GM19397 (cell line): ENCODE measurements around the gene EGFL8.
A peak's percentile ranks its signal among the peaks of the same experiment; 100 is the strongest.

Source experiments
- ATAC-seq: cut with Tn5 transposase; IDR thresholded peaks from one replicate; pipeline ENCODE4 v1.9.1; 2021; ENCODE audit warnings: mild to moderate bottlenecking, moderate library complexity; ENCODE audit not compliant: unreplicated experiment

The EGFL8 gene

DNA sequence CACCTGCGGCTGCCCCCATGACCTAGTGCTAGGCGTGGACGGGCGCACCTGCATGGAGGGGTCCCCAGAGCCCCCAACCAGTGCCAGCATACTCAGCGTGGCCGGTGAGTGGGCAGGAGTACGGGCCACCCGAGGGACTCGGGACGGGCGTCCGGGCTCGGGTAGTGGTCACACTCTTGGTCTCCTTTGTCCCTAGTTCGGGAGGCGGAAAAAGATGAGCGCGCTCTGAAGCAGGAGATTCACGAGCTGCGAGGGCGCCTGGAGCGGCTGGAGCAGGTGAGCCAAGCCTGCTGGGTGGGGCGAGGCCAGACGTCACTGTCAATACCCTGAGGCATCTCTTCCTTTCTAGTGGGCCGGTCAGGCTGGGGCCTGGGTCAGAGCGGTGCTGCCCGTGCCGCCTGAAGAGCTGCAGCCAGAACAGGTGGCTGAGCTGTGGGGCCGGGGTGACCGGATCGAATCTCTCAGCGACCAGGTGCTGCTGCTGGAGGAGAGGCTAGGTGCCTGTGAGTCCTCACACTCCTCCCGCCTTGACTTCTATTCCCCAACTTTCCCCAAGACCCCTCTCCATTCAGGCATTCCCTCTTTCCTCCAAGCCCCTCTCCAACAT lies 2.9 kb downstream of the EGFL8 start:
- ATAC-seq = no peak

DNA sequence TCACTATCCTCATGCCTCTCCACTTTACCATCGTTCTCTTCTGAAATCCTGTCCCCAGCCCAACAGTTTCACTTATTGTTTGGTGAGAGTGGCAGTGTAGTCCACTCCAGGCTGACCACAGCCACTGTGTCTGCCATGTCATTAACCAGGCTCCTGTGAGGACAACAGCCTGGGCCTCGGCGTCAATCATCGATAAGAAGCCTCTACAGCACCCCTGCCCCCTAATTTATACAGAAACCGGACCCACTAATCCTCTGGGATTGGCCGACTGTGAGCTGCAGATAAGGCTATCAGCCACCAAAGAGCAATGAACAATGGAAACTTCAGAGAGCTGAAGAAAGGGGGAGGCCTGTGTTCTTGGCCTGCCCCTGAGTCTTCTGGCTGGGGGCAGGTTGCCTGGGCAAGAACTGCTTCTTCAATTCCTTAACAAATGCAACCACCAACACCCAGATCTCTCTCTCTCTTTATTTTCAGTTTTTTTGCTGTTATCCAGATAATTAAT lies 3.4 kb downstream of the EGFL8 start:
- ATAC-seq = no peak

DNA sequence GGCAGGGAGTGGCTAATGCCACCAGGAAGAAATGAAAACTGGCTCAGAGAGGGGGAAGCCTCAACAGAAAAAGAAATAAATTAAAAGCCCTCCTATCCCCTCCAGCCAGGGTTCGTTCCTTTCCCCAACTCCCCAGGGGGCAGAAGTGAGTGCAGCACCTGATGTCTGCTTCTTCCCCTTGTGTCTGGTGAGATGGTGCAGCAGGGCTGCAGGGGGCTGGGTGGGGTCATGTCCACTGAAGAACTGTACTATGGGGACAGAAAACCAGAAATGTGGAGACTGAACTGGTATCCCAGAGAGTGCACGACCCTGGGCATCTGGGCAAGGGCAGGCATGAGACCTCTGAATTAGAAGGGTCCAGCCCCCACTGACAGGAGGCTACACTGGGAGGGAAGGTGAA lies 4.0 kb downstream of the EGFL8 start:
- no peak for ATAC-seq

DNA sequence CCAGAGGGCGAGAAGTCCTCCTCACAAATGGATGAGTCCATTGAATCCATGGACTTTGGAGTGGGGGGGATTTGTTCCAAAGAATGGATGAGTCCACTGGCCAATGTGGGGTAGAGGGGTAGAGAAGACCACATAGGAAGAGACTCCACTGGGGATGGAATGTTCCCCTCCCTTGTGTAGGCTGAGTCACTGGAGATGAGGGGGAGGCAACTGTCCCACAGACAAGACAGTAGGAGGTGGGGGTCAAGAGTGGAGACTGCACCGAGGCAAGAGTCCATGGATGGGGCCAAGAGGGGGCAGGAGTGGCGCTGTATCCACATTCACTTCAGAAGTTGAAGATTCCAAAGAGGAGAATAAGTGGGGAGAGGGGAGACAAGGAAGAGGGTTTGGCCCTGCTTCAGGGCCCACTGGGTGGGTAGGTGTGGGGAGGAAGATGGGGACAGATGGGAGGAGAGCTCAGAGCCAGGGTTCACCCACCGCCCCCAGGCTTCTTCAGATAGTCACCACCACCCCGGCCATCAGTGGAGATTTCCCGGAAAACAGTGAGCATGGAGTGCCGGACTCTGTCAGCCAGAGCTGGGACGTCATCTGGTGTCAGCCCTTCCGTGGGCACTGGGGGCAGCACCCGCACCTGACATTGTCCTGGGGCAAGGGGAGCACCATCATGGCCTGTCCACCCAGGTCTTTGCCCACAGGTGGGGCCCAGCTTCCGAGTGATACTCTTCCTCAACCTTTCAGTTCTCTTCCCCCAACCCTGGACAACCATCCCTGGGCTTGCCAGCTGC lies 4.6 kb downstream of the EGFL8 start:
- no peak for ATAC-seq

DNA sequence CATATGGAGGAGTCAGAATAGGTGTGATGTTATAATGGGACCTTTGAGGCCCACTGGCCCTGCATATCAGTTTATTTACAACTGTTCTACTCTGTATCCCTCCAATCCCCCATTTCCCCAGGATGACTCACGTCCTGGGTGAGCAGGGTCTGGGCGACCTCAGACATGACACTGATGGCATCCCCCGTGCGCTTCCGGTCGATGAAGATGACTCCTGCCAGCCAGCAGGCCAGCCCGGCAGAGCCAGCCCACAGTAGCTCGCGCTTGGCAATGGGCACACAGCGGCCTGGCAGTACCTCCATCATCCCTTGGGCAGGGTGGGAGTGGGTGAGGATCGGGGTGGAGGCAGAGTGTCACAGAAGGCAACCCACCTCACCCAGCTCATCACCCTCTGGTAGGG lies 5.9 kb downstream of the EGFL8 start:
- no peak for ATAC-seq

DNA sequence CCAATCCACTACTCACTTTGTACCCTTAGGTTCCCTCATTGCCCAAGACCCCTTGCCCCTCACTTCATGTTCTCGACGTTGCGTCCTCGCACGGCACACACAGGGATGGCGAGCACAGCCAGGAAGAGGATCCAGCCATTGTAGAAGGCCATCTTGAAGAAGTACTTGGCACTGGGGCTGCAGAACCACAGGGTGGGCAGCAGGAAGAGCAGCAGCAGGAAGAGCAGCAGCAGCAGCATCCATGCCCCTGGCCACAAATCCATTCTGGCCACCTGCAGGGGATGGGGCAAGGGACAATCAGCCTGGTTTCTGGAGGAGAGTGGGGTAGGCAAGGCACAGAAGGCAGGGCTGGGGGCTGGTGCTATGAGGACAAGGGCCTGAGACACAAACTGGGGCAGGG lies 6.8 kb downstream of the EGFL8 start:
- no peak for ATAC-seq

DNA sequence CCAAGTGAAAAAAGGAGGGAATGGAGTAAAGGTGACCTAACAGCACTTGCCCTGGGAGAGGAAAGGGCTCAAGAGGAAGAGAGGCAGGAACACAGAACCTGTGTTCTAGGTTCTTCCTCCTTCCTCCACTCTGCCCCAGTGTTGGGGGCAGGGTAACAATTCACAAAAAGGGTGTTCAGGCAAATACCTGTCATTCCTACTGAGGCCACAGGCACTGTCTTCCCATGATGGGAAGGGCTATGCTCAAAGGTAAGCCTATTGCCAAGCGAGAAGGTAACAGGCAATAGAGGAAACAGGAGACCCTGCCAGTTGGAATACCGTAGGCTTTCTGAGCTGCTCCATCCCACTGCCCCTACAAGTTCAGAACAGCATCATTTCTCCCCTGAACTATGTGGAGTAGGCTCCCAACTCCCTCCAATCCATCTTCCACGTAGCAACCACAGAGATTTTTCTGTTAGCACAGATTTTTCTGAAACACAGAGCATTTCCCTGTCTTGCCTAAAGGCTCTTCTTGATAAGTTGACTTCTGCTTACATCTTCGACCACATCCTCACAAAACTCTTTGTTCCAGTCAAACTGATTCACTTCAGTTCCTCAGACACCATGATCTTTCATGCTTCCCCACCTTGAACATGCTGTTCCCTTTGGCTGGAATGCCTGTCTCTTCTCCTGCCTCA lies 8.8 kb downstream of the EGFL8 start:
- ATAC-seq = no peak

DNA sequence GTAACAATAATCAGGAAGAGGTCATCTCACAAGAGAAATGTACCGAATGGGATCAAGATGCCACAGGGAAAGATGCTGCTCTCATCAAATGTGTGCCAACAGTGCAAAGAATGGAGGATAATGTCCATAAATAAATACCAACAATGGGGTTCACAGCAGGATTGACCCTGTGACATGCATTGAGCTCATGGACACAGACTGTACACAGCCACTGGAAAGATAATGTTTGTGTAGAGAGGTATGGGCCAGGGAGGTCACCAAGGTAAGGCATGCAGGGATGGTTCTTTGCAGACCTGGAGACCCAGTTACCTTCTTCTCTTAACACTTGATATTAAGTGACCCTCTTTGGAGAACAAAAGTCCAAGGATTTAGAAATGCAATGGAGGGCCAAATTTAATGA lies 10.0 kb downstream of the EGFL8 start:
- ATAC-seq = no peak

DNA sequence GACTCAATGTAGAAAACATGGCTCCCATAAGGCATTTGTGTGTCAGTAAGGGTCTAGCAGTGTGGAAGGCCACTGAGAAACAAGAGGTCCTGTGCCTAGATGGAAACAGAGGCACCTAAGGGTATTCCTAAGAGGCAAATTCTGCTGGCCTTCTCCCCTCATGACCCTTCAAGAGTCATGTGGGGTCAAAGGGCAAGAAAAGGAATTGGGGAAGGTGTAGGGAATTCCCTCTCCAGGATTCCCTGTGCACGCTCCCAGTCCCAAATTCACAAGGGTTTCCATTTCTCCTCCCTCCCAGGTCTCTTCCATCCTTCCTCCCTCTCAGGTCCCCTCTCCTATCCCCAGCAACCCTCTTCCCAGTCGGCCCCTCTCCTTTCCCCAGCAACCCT lies 10.9 kb downstream of the EGFL8 start:
- ATAC-seq = no peak

DNA sequence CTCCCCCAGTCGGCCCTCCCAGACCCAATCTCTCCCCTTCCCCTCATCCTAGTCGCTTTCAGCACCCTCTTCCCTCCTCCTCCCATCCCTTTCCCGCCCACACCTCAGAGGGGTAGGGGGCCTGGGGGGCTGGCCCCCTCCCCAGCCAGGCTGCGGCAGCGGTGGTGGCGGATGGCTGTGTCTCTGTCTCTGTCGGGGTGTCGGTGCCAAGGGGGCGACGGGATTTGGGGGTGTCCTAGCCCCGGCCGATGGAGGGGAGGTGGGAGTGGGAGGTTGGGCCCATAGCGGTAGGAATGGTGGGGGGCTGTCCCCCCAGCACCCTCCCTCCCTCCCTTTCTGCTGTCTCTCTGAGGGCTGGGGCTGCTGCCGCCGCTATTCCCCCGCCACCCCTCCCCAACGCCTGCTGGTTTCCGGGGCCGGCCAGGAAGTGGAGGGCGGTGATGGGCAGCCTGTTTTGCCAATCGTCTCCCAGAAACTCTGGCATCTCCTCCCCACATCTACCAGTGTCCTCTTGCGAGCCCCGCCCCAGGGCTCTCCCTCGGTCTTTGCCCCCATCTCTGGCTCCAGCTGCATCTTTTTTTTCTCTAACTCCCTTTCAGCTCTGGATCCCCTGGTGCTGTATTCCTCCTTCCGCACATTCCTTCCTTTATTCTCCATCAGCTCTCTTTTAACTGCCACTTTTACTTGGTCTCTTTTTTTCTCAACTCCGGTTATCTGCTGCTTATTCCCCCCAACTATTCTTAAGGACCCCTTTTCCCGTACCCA lies 11.5 kb downstream of the EGFL8 start, which contains the start of gene AGPAT1:
Gene AGPAT1, minus strand, starts transcription at position 374 of the 765 bp plus-strand sequence. CDS start 4,588 bp downstream, outside the sequence.
- ATAC-seq = peak; percentile 42

DNA sequence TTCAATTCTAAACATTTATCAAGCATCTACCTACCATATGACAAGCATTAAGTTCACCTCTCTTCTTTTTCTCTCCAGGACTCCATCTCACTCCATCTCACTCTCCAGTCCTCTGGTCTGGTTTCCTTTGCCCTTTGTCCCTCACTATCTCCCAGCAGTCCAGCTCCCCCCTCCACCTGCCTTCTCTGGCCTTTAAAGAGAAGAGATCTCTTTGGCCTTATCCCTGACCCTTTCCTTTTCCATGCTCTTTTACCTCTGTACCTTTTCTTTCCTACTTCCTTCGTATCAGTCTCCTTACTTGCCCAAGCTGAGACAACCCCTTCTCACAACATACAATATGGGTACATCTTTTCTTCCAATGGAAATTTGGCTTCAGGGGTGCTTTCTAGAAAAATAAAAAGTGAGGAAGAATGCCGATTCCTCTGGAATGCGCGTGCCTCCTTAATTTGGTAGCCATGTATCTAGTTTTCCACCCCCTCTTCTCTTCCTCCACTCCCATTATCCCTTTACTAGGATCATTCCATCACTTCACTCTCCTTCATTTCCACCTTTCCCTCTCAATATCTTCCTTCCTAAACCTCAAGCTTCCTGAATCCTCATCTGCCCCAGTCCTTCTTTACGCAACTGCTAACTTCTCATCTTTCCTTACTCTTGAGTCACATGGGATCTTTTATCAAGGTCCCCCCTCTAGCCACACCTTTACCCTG lies 12.2 kb downstream of the EGFL8 start:
- ATAC-seq = no peak

DNA sequence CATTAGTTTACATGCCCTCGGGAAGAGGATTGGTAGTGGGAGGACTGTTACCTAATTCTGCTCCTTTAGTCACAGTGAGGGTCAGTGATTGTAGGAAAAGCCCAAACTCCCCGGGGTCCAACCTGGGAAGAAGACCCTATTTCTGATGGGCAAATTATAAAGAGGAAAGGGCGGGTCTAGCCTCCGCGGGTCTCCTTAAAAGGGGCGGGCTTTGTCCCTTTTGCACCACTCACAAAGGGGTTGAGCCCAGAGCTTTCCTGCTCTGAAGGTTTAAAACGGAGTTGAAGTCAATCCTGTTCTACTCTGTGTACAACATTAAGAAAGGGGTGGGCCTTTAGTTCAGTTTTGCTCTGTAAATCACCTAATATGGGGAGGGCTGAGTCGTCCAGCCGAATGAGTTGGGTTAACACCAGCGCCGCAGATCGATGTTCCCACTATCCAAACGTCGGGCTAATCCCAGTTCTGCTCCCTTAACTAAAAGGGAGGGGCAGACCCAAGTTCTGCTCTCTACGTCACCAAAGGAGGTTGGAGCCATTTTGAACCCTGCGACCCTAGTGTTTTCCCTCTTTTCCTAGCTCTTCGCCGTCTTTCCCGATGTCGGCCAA lies 12.9 kb downstream of the EGFL8 start:
- peak; percentile 2 for ATAC-seq

DNA sequence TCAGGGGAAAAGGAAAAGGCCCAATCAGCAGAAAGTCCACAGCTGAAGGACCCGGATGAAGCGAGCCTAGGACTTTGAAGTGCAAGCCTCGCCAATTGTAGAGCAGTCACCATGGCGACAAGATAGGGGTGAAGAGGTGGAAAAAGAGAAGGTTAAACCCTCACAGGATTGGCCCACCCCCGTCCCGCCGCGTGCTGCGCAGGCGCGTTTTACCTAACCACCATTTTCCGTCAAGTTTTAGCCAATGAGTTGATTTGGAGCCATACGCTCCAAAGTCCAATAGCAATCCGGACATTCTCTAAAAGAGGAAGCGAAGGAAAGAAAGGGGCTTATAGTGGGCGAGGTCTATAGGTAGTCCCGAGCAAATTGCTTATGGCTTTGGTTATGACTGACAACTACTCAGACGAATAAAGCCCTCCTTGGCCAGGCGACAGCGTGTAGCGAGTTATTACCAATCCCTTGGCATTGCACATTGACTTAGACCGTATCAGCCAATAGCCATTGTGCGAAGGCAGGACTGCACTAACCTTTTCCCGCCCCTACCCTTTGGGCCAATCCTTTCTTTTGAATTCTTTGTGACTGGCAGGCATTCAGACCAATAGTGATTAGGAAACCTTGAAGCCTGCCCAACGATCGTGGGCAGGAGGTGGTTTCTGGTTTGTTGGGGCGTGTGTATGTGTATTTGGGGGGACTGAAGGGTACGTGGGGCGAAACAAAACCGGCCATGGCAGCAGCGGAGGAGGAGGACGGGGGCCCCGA lies 13.6 kb downstream of the EGFL8 start, which contains the start of gene RNF5:
Gene RNF5, plus strand, starts transcription at position 618 of the 759 bp plus-strand sequence. Its CDS starts 107 bp downstream, at position 725.
- peak; percentile 75 for ATAC-seq

DNA sequence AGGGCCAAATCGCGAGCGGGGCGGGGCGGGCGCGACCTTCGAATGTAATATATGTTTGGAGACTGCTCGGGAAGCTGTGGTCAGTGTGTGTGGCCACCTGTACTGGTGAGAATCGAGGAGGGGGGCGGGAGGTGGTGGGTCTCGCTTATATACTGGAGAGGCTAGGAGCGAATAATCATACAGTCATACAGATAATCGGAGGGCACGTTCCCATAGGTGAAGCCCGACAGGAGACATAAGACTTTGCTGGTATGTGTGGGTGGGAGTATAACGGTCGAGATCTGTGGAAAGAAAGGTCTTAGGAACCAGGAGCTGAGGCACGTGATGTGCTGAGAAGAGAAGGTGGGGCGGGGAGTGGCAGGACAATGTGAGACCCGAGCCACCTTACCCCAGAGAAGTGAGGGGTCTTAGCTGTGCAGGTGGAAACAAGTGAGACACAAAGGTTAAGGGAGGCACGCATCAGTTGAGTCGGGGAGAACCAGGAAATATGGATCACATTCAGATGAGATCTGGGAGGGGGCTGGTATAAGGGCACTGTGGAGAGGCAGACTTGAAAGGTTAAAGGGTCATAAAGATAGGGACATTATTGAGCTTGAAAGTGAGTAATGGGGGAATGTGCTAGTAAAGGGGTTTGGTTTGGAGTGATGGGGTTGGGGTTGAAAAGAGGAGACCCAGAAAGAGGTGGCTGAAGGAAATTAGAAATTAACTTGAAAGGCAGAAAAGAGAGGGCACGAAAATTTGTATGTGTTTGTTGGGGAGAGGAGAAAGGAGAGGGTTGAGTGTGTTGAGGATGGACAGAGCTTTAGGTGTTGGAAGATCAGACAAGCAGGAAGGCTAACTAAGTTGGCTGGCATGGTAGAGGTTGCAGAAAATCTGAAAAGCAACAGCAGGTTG lies 14.4 kb downstream of the EGFL8 start:
- ATAC-seq = no peak

DNA sequence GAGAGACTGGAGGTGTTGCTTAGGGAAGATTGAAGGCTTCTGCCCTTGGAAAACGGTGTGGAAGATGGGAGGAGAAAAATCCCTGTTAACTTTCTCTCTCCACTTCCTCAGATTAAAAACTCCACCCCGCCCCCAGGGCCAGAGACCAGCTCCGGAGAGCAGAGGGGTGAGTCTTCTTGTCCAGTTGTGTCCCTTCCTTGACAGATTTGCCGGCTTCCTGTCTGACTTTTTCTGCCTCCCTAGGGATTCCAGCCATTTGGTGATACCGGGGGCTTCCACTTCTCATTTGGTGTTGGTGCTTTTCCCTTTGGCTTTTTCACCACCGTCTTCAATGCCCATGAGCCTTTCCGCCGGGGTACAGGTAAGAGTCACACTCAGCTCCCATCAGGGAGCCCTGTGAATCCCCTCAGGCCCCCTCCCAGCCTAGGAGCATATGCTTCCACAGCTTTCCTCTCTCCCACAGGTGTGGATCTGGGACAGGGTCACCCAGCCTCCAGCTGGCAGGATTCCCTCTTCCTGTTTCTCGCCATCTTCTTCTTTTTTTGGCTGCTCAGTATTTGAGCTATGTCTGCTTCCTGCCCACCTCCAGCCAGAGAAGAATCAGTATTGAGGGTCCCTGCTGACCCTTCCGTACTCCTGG lies 15.5 kb downstream of the EGFL8 start:
- ATAC-seq = no peak

DNA sequence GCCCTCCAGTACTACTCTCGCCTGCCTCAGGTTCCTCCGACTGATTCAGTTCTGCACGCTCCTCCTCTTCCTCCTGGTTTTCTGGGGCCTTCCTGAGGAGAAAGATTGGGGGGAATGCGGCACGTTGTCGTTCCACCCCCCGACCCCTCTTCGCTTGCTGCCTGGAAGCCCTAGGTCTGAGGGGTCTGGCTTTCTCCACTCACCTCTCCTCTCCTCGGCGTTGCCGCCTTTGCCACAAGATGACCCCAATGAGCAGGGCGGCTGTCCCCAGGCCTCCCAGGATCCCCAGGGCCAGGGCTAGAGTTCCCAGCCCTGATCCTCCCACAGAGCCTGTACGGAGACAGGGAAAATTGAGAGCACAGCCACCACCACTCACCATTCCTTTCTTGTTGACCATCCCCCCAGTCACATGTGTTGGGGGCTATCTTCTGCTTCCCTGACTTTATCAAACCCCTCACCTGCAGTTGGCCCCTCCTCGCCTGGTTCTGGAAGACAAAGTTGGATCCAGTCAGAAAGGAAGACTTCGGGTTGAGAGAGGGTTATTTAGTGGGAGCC lies 16.8 kb downstream of the EGFL8 start:
- ATAC-seq = no peak

DNA sequence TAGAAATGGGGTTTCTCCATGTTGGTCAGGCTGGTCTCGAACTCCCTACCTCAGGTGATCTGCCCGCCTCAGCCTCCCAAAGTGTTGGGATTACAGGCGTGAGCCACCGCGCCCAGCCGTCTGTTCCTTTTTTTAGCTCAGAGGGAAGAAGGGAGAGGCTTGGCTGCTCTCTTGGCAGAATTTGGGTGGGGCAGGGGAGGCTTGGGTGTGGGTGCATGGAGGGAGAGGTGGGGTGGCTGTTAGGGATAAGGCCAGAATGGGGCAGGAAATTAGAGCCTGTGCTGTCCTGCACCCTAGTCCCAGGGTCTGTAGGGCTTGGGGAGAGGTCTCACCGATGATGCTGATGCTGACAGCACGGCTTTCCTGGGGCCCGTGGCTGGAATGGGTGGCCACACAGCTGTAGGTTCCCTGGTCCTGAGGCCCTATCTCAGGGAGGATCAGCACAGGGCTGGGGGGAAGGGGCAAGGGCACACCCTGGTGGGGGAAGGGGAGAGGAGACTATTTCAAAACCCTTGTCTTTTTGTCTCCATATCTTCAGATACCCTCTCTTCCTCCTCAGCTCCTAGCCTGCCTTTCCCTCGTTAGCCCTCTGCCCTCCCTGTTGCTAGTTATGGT lies 17.6 kb downstream of the EGFL8 start:
- no peak for ATAC-seq
